Glomerular visceral epithelial cell (primary cell): Measurements from ENCODE around the gene HBP1.
"Not testable (repeated sequence)": the region's sequence is repeated elsewhere in the genome, so short reads cannot be mapped to it uniquely, and the experiment has no call there.

Source experiments
- DNase-seq: peaks from one replicate; pipeline ENCODE4 v3.0.0-alpha.2; 2016; ENCODE audit errors: extremely low spot score

HBP1 gene

DNA sequence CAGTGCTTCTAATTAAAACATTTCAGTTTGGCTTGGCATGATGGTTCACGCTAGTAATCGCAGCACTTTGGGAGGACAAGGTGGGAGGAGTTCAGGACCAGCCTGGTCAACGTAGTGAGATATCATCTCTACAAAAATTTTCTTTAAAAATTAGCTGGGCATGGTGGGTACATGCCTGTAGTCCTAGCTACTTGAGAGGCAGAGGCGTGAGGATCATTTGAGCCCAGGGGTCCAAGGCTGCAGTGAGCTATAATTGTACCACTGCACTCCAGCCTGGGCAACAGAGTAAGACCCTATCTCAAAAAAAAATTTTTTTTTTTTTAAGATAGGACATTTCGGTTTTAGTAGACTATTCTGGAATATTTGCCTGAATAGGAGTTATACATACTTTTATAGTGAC, 12.4 kb downstream of the HBP1 start:
- DNase-seq = no peak

DNA sequence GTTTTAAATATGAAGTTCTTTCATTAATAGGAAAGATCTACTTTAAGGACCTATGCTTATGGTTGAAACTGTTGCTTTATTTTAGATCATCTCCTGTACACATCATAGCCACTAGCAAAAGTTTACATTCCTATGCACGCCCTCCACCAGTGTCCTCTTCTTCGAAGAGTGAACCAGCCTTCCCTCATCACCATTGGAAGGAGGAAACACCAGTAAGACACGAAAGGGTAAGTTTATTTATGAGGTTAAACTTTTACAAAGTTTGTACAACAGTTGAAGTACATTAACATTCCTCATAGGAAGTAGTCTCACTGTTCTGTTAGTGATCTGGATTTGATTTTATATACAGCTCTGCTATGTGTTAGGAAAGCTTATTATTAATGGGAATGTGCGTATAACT, 16.9 kb downstream of the HBP1 start:
- no peak for DNase-seq

DNA sequence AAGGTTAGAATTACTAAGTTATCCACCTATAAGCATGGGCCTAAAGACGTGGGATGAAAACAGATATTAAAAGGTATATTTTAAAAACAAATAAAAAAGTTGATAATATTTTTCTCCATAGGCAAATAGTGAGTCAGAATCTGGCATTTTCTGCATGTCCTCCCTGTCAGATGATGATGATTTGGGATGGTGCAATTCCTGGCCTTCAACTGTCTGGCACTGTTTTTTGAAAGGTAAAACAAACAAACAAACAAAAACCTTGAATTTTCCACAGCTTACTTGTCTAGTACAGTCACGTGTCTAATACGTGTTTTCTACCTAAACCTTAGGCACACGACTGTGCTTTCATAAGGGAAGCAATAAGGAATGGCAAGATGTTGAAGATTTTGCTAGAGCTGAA, 17.4 kb downstream of the HBP1 start:
- no peak for DNase-seq

DNA sequence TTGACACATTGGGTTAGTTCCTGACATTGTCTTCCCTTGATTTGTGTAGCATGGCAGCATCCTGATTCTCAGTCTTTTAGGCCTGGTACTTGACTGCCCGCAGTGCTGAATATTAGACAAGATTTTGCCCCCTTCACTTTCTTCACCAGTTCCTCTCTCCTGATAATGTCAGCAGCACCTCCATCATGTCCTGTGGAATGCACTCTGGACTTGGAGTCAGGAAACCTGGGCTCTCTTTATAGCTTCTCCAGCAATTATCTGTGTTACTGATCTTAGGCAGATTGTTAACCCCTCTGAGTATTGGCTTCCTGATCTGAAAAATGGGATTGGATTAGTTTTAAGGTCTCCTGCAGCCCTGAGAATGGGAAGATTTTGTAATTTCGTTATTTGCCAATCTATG, 19.0 kb downstream of the HBP1 start:
- DNase-seq = no peak

DNA sequence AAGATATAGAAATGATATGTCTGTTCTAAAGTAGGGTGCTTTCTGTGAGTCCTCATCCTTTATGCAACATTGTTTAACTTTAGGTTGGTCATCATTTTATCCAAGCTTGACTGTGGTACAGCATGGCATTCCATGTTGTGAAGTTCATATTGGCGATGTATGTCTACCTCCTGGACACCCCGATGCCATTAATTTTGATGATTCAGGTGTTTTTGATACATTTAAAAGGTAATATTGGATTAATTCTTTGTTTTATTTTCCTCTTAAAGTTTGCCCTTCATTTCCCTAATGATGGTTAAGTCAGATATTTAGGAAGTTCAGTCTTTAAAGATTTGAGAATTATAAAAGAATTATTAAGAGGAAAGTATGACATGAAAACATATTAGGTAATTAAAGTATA, 21.3 kb downstream of the HBP1 start:
- DNase-seq = no peak

DNA sequence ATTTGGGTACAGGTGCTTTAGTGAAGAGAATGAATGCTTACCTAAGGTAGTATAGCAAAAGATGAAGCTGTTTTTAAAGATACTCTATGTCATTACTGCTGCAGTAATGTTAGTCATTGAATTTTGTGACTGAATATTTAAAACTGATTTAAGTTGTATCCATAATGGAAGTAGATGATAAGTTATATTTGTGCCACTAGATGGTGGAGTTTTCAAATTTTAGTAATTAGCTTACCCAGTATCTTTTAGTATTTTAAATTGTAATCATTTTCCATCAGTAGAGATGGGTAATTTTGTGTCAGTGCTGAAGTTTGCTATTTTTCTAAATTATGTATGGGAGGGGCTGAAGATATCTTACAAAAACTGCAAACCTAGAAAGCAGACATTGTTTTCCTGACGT, 25.2 kb downstream of the HBP1 start:
- DNase-seq = no peak

DNA sequence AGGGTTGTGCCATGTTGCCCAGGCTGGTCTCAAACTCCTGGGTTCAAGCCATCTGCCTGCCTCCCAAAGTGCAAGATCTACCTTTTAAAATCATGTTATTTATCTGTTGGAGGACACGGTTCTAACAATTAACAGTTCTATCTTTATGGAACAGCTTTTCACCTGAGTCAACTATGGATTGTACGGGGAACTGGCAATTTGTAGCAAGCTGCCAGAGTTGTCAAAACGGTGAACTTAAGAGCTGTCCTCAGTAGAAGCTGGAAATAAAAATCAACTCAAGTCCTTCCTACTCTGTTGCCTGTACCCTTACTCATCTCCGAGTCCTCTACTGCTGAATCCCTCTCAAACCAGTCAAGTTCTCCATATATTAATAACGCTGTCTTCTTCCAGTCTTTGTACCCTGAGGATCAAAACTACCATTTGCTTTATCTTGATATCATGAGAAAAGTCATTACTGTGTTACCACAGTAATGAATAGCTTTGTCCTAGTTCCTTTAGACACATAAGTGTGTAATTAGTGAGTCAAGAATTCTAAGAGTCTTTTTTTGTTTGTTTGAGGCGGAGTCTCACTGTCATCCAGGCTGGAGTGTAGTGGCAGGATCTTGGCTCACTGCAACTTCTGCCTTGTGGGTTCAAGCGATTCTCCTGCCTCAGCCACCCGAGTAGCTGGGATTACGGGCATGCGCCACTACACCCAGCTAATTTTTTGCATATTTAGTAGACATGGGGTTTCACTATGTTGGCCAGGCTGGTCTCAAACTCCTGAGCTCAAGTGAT, 28.2 kb downstream of the HBP1 start:
- DNase-seq = no peak

DNA sequence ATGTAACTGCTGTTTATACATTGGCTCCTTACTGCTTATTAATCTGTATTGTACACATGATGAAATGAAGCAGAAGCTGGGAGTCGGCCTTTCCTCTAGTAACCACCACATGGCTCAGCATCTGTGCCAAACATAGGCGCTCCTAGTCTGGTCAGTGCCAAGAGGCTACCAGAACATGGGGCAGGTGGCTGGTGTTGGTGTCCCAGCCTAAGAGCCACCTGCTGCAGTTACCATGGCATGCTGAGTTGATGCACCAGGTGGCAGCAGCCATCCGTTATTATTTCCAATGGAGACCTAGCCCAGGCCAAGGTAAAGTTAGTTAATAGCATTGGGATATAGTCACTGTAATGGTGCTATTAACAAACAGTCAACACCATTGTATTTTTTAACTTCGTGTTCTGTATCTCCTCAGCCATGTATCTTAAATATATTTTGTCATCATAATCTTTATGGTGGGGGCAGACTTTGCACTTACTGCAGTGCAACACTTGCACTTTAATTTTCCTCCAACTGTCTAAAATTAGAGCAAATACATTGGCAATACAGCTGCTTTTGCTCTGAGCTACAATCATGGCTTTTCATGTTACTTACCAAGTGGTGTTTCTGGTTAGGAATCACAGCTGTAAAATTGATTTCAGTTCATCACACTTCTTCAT, 33.1 kb downstream of the HBP1 start:
- peak; percentile 39 for DNase-seq

DNA sequence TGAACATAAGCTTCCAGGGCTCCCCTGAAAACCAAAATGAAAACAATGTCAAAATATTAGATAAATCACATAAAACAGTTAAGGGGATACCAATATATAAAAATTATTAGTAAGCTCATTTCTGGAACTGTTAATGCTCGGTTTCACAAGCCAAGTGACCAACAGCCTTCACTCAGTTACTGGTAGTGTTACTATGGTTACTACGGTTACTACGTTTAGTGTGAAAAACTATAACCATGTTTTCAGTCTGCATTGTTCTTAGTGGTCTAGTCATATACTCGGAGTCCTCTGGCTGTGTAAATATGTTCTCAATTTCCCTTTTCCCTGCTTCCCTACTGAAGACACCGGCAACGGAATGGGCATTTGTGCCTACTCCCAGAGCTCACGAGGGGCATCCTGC, 34.8 kb downstream of the HBP1 start:
- no peak for DNase-seq

DNA sequence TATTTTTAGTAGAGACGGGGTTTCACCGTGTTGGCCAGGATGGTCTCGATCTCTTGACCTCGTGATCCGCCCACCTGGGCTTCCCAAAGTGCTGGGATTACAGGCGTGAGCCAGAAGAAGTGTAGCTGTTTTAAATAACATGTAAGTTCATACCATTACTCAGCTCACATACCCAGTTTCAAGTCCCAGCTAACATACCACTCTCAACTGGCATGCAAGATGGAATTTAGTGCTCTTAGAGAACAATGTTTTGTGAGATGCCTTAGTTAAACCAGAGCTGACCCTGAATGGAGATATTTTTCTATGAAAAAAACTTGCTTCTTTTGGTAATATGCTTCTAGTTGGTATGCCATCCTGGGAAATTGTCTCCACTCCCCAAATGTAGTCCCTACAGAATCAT, 37.3 kb downstream of the HBP1 start:
- no peak for DNase-seq

DNA sequence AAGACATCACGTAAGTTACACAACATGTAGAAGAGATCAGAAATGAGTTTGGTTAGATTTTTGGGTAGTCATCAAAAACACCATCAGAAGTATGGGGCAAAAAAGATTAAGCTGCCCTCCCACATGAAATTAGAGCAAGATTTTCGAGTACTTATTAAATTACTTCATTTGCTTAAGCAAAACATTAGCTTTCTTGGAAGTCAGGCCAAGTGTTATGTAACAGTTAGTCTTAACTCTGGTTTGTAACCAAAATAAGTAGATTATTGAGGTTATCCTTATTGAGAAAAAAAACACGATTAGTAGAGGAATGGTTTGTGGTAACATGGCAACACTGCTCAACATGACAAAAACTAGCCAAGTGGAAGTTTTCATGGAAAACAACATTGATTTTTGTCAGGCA, 37.9 kb downstream of the HBP1 start:
- no peak for DNase-seq

DNA sequence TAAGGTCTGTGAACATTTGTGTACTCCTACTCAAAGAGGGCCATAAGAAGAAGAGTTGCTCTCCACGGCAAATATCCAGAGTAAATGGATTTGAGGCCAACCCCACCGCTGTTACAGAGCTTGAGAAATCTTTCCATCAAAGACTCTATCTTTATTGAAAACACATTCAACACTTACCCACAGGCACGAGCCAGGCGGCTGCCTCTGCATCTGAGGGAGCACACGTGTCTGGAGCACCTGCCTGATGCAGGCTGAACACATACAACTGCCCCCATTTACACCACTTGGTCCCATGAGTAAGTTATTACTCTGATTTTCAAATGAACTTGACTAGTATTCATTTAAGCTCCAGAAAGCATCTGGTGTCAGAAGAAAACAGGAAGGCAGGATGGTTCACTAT, 38.7 kb downstream of the HBP1 start:
- DNase-seq = no peak

DNA sequence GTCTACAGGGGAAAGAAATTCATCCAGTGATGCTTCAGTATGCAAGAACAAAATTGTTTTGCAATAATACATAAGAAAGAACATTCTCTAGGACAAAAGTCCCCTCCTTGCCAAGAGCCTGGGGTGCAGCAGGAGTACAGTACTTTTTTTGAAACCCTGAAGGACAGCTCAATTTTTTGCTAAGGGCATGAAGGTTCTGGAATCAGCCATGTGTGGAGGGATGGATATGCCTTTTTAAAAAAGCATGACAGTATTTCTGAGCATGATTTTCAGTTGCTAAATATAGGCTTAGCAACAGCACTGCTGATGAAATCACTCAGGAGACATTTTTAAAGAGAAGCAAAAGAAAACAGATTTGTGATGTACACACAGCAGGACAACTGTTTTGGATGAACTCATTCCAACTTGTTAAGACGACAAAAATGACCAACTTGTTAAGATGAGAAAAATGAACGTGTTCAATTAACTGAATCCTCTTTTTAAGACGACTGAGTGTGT, 39.3 kb downstream of the HBP1 start:
- DNase-seq = no peak

DNA sequence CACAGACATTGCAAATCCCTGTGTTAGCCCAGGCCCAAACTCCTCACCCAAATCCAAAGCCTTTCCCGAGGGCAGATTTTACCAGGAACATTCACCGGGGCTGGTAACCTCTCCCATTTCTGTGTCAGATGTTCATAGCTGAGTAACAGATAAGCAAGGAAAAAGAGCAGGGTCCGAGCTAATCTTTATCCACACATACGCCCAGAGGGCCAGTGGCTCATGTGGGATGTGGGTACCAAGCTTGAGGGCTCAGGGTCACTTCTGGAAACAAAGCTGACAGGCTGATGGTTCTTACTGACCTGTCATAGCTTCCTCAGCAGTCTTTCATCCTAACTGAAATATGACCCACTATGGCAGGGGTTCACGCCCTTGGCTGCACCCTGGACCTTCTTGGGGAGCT, 39.8 kb downstream of the HBP1 start:
- no peak for DNase-seq

DNA sequence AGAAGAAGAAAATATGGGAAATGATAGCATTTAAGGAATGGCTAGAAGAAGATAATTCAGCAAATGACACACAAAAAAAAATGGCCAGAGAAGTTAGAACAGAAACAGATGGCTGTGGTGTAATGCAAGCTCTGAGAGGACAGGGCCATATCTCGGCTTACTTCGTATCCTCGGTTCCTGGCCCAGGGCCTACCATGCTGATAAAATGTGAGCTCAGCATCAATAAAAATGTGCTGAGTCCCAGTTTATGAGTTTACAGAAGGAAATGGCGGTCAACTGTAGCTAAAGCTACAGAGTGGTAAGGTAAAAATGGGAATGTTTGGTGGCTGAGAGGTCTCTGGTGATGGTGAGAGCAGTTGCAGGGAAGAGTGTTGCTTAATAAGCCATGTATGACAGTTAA, 40.8 kb downstream of the HBP1 start:
- no peak for DNase-seq

DNA sequence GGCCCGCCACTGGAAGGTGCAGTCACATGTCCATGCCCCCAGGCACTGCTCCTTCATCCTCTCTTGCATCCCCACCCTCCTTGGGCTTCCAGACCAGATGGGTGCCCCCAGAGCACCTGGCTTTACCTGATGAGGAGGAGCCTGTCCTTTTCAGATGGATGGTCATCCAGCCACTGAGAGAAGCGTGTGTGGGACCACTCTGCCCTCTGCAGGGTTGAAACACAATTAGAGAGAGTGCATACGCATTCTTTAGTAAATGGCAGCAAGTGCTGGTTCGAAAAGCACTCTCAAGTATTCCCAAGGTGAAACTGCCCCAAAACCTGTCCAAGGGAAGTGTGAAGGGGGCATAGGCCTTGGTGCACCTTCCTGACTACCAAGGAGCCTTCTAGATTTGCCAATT, 41.6 kb downstream of the HBP1 start:
- no peak for DNase-seq

DNA sequence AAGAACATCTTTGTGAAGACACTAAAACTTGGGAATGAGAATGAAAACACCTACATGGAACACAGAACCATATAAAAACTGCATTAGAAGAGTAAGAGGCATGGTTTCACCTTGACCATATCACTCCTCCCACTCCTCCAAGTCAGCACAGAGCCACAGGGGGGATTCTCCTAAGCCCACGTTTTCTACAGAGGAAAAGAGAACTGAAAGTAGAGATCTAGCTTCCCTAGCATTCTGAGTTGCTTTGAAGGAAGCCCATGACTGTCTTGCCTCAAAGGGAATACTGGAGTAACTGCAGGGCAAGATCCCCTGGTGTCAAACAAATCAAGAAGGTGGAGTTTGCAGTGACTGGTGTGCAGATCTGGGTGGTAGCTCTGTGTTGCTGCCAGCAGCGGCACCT, 43.9 kb downstream of the HBP1 start:
- no peak for DNase-seq

DNA sequence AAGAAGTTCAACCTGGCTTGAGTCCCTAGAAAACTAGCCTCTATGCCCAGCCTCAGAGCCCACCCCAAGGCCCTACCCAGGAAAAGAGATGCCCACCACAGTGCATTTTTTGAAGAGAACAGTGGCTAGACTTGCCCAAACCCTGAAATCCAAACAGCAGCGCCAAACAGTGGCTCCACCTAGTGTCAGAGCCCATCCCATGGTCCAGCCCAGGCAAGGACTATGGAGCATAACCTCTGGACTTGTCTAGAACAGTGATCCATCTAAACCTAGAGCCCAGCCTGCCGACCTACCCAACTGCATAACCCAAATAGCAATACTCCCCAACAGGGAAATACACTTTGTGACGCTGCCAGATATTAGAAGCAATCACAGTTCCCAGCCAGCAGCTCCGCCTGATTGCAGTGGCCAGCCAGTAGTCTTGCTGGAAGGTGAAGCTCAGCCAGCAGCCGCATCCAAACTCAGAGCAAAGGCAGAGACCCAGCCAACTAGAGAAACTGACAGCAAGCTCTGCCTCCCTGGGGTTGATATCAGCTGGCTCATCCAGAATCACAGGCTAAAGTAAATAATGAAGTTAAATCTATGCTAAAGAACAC, 44.5 kb downstream of the HBP1 start:
- no peak for DNase-seq

DNA sequence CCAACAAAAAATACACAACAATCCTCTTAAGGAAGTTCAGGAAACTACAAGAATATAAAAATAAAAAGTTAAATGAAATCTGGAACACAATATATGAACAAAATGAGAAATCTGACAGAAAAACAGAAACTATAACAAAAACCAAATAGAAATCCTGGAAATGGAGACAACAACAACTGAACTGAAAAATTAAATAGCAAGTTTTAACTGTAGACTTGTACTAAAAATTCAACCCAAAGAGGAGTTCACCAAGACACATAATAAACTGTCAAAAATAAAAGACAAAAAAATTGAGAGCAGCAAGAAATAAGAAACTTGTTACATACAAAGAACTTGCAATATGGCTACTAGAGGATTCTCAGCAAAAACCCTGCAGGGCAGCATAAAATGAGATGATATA, 45.1 kb downstream of the HBP1 start:
- DNase-seq = no peak

DNA sequence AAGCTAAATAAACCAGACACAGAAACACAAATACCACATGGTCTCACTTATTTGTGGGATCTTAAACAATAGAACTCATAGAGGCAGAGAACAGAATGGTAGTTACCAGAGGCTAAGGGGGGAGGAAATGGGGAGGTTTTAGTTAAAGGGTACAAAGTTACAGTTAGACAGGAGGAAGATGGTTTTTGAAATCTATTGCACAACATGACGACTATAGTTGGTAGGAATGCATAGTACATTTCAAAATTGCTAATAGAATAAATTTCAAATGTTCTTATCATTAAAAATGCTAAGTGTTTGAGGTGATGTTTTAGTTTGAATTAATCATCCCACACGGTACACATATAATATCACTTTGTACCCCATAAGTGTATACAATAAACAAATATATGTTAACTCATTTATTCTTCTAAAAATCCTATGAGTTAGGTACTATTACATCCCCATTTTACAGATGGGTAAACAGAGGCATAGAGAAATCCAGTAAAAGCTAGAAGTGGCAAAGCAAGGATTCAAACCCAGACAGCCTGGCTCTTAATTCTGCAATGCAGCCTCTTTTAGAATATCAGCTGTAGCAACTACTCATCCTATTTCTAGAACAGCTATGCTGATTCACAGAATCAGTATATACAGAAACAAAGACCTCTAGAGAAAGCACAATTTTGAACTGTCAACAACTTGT, 50.9 kb downstream of the HBP1 start:
- no peak for DNase-seq

DNA sequence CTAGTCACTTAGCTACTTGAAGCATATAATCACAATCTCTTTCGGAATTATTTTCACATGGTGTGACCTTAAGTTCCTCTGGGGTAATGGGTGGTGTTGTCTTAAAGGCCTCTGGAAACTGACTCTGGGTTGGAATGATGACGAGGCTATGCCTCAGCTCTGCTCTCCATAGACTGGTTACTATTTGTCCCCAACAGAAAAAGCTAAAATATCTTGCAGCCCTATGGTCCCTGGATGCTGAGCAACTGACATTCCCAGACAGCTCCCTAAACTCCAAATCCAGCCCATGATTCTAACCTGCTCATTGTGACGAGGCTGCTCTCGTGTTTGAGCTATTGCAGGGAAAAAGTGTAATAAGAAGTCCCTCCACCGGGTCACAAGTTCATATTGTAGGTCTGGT, 51.6 kb downstream of the HBP1 start:
- no peak for DNase-seq

DNA sequence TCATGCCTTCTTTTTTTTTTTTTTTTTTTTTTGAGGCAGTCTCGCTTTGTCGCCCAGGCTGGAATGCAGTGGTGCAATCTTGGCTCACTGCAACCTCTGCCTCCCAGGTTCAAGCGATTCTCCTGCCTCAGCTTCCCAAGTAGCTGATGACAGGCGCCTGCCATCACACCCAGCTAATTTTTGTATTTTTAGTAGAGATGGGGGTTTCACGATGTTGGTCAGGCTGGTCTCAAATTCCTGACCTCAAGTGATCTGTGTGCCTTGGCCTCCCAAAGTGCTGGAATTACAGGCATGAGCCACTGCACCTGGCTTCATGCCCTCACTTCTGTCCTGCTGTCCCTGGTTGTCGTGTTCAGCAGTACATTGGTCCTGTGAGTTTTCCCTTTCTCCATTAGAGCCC, 52.0 kb downstream of the HBP1 start:
- DNase-seq = not testable (repeated sequence)
